ENCODE results near the gene INSR. TPM values are rescaled to one million over a fixed set of nuclear protein-coding genes. Genes with fewer than 3 reads are reported as not detected.
A peak's percentile ranks its signal among the peaks of the same experiment; 100 is the strongest.
"Not testable (repeated sequence)": the region's sequence is repeated elsewhere in the genome, so short reads cannot be mapped to it uniquely, and the experiment has no call there.

The INSR gene
- polyA plus RNA-seq (ENCODE audit: insufficient read length in 3 of 3), result 10 to 100 TPM; 25.0 to 37.6 (median 31.3) TPM
- long read RNA-seq, donor 1, result 0 reads
- long read RNA-seq, donor 2, full-length matches to known transcripts, result 2 of 2 reads
- long read RNA-seq, donor 2, partial matches to known transcripts, result 0 of 2 reads
- long read RNA-seq, donor 2, other reads (novel, unspliced or antisense), result 0 of 2 reads
- long read RNA-seq, donor 3, full-length matches to known transcripts, result 2 of 17 reads
- long read RNA-seq, donor 3, partial matches to known transcripts, result 15 of 17 reads
- long read RNA-seq, donor 3, other reads (novel, unspliced or antisense), result 0 of 17 reads
- long read RNA-seq, donor 4, full-length matches to known transcripts, result 1 of 1 reads
- long read RNA-seq, donor 4, partial matches to known transcripts, result 0 of 1 reads
- long read RNA-seq, donor 4, other reads (novel, unspliced or antisense), result 0 of 1 reads
- long read RNA-seq, donor 5, result 0 reads
- long read RNA-seq, donor 6, partial matches to known transcripts, result 0 of 1 reads
- long read RNA-seq, donor 6, other reads (novel, unspliced or antisense), result 0 of 1 reads
- long read RNA-seq, donor 7, full-length matches to known transcripts, result 4 of 4 reads
- long read RNA-seq, donor 7, partial matches to known transcripts, result 0 of 4 reads
- long read RNA-seq, donor 7, other reads (novel, unspliced or antisense), result 0 of 4 reads
- long read RNA-seq, donor 8, result 0 reads
- long read RNA-seq, donor 9, partial matches to known transcripts, result 5 of 5 reads
- long read RNA-seq, donor 9, other reads (novel, unspliced or antisense), result 0 of 5 reads
- long read RNA-seq, donor 10, full-length matches to known transcripts, result 2 of 2 reads
- long read RNA-seq, donor 10, partial matches to known transcripts, result 0 of 2 reads
- long read RNA-seq, donor 10, other reads (novel, unspliced or antisense), result 0 of 2 reads
- long read RNA-seq, donor 11, full-length matches to known transcripts, result 1 of 1 reads
- long read RNA-seq, donor 11, partial matches to known transcripts, result 0 of 1 reads
- long read RNA-seq, donor 11, other reads (novel, unspliced or antisense), result 0 of 1 reads
- long read RNA-seq, donor 12, full-length matches to known transcripts, result 1 of 1 reads
- long read RNA-seq, donor 12, partial matches to known transcripts, result 0 of 1 reads
- long read RNA-seq, donor 12, other reads (novel, unspliced or antisense), result 0 of 1 reads
- long read RNA-seq, donor 13, result 0 reads
- long read RNA-seq, donor 14, result 0 reads
- long read RNA-seq, donor 15, result 0 reads
- long read RNA-seq, donor 16, full-length matches to known transcripts, result 1 of 1 reads
- long read RNA-seq, donor 16, partial matches to known transcripts, result 0 of 1 reads
- long read RNA-seq, donor 16, other reads (novel, unspliced or antisense), result 0 of 1 reads

DNA sequence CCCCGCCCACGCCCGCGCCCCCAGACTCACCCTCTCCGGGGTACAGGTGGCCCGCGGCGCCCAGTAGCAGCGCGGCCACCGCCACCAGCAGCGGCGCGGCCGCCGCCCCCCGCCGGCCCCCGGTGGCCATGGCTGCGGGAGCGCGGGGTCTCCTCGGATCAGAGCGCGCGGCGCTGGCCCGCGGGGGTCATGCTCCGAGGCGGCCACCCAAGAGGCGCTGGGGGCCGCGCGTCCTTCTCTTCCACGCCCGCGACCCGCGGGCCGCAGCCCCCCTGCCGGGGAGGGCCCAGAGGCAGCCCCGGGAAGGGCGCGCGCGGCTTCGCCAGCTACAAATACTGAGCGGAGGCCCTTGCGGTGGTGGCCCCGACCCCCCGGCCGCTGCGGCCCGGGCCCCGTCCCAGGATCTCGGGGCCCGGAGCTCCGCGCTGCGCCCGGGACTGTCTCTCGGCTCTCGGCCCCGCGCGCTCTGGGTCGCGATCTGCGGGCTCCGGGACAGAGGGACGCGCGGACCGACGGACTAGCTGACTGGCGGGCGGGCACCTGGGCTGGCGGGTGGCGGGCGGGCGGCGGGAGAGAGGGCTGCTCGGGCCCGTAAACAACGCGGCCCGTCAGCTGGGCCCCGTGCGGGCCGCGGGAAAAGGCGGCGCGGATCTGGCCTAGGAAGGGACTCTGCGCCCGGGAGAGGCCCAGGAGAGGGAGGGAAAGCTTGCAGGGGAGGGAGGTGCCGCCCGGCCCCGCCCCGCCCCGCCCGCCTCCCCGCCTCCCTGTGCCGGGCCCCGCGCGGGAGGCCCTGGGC is at the start of gene INSR:
INSR (minus strand) TSS at position 653 of the 796 bp plus-strand sequence; CDS start at position 130, 523 bp downstream.
- DNase-seq, result peak; percentile 89

DNA sequence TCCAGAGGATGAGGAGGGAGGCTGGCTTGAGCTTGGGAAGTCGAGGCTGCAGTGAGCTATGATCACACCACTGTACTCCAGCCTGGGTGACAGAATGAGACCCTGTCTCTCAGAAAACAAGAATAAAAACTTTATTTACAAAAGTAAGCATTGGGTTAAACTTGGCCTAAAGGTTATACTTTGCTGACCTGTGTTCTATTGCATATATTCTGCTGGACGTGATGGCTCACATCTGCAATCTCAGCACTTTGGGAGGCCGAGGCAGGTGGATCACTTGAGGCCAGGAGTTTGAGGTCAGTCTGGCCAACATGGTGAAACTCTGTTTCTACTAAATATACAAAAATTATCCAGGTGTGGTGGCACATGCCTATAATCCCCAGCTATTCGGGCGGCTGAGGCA is 47.9 kb upstream of the INSR start:
- DNase-seq, result no peak

GRCh38 chr19:7340959-7341837 is 47.0 kb upstream of the INSR start:
- DNase-seq, result peak; percentile 82

DNA sequence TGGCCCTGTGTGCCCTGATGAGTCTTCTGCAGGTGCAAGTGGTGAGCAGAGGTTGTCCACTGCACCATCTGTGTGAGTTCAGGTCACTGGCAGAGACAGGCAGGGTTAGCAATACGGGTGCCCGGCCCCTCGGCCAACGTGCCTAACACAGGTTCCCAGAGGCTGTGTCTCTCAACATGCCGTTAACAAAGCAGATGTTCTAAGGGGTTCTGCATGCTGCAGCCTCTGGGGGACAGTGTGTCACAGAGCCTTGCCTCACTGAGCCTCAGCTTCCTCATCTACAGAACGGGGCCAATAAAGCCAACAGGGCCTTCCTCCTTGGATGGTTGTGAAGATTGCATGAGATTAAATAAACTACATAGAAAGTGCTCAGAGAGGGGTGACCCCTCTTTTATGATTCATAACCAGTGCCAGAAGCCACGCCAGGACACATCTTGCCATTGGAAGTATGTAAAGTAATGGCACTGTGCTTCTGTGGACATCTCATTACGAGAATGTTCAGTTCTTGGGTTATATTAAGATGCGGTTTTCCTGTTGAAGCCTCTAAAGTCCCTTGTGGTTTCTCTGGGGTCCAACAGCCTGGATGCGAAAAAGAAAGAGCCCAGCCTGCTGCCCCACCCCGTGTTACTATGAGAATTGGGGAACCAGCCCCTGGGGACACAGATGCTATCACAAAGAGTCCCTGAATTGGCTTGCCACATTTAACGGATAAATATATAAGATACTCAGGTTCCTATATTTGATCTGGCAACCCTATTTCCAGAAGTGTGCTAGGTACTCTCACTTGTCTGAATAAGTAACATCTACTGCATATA is 43.4 kb upstream of the INSR start:
- DNase-seq, result no peak

DNA sequence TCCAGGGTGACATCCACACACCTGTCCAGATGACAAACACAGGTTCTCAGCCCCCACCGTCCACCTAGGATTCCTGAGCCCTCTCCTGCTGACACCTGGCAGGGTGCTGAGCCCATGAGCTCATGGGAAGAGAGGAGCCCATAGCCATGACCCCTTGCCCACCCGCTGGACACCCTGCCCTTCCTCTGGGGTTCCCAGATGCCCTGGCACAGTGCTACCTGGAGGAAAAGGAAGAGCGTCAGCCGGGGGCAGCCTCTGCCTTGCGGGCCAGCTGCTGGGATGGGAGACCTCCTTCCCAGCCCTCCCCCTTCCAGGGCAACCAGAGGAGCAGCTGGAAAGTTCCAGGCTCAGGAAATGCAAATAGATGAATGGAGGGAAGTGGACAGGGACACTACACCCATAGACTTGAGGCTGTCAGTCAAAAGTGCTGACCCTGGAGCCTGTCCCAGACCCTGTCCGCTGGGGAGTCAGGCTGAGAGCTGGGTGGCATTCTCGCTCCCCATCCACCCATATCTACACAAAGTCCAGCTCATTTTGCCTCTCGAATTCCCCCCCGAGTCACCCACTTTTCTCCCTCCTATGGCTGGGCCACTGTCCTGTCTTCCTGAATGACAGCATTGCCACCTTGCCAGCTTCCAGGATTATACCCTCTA is 42.2 kb upstream of the INSR start:
- DNase-seq, result no peak

GRCh38 chr19:7333198-7334118 is 39.2 kb upstream of the INSR start:
- no peak for DNase-seq

DNA sequence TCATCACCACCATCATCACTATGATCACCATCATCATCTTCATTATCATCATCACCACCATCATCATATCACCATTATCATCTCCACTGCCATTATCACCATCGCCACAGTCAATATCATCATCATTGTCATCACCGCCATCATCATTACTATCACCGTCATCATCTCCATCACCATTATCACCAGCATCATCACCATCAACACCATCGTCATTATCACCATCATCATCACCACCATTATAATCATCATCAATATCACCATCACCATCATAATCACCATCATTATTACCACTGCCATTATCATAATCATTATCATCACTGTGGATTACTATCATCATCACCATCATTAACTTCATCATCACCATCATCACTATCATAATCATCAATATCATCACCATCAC is 37.2 kb upstream of the INSR start:
- no peak for DNase-seq

GRCh38 chr19:7328647-7329046 is 34.4 kb upstream of the INSR start:
- no peak for DNase-seq

GRCh38 chr19:7327802-7328201 is 33.6 kb upstream of the INSR start:
- no peak for DNase-seq

DNA sequence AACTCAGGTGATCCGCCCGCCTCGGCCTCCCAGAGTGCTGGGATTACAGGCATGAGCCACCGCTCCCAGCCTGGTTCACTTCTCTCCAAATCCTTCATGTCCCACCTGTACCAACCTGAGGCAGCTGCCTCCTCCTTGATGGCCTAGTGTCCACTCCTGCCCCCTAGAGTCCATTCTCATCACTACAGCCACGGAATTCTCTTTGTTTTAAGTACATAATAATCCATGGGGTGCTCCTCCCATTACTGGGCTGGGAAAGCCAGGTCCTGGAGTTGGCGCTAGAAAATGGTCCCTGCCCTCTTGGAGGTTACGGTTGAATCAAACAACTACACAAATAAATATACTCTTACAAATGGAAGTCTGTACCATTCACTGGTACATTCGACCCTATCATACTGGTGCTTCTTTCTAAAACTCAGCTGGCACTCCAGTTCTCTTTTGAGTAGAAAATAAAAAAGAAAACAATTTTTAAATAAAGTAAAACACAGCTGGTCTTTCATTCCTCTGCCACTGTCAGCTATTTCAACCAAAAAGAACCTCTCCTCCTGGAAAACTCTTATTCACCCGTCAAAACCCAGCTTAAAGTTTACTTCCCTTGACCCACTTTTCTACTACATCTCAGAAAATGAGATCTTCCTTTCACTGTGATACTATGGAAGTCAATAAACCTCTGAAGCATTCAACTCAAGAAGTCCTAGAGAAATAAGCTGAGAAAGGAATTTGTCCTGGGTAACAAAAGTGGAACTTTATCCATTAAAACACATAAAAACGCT is 32.1 kb upstream of the INSR start:
- DNase-seq, result no peak

- no peak for DNase-seq
Measured at GRCh38 chr19:7318176-7318575, 24.0 kb upstream of the INSR start.

DNA sequence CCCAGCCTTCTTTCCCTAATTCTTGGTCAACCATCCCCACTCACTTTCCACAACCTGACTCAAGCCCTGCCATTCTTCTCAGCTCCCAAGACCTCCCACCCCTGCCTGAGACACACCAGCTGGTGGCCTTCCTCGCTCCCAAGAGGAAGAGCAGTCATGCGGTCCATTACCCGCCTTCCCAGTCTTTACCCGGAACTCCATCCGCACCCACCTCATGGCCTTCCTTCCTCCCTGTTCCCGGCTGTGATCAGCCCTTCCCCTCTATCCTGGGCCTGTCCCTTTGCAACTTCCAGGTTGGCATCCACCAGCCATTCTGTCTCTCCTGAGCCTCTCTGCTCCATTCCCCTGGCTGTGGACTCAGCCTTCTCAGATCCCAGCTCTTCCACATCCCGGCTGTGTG is 18.6 kb upstream of the INSR start:
- no peak for DNase-seq

DNA sequence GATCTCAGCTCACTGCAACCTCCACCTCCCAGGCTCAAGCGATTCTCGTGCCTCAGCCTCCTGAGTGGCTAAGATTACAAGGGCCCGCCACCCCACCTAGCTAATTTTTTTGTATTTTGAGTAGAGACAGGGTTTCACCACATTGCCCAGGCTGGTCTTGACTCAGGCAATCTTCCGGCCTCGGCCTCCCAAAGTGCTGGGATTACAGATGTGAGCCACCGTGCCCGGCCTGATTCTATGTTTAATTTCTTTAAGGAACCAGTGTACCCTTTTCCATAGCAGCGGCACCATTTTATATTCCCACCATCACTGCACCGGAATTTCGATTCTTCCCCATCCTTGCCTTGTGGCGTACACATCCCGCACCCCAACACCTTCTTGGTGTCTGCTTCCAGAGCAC is 17.7 kb upstream of the INSR start:
- DNase-seq, result no peak

- DNase-seq, result not testable (repeated sequence)
Measured at GRCh38 chr19:7308327-7308726, 14.1 kb upstream of the INSR start.

- no peak for DNase-seq
Measured at GRCh38 chr19:7307590-7308218, 13.5 kb upstream of the INSR start.

DNA sequence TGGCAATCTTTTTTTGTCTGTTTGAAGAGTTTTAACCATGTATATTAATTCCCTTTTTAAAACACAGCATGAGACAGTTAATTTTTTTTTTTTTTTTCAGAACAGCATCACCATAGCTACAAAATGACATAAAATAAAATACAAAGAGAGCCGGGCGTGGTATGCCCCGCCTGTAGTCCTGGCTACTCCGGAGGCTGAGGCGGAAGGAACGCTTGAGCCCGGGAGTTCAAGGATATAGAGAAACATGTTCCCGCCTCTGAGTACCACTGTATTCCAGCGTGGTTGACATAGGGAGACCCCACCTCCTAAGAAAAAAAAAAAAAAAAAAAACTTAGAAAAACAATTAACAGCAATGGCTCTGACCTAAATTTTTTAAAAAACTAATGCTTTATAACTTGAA is 10.0 kb upstream of the INSR start:
- no peak for DNase-seq
